Measurements from ENCODE around the gene ALDH2. TPM values are rescaled to one million over a fixed set of nuclear protein-coding genes. Genes with fewer than 3 reads are reported as not detected.
"Not testable (repeated sequence)": the region's sequence is repeated elsewhere in the genome, so short reads cannot be mapped to it uniquely, and the experiment has no call there.

ALDH2 gene
- polyA plus RNA-seq, 1 donor (not counting 4 experiments of a cell fraction or from before 2014, with no cell fraction given), result 33.8 TPM

DNA sequence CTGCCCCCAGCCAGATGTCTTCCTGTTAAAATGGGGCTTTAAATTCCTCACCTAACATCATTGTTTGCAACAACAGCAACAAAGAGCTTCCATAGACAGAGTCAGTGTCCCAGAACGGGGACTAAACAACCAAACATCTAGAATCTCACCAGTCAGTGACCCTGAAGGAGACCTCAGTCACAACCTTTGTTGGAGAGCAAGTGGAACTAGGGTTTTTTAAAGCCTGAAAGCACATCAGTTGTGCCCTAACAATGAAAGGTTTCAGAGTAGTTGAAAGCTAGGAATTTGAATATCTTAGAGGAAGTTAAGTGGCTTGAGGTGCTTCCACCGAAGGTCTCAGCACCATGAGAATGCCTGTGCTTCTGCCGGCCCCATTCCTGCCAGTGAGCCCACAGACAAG is 5.0 kb upstream of the ALDH2 start:
- Histone ChIP-seq H3K79me2 (ENCODE audit: control insufficient read depth, insufficient read depth, low read length) (no peaks in the 10 kb centered on the region), H3K9ac (ENCODE audit: control insufficient read depth, extremely low read depth, insufficient read depth, low read length) (no peak overlapping the region), H3K4me2 (ENCODE audit: control insufficient read depth, extremely low read depth, insufficient read depth, low read depth, low read length) (no peak overlapping the region), H3K36me3 (ENCODE audit: control insufficient read depth in 2 of 2, extremely low read depth in 1 of 2, insufficient read depth in 2 of 2, low read length in 2 of 2) (no peaks in the 10 kb centered on the region), H3K4me3 (ENCODE audit: control insufficient read depth in 2 of 3, extremely low read depth in 1 of 3, insufficient read depth in 2 of 3, low read depth in 1 of 3, low read length in 3 of 3) (no peak overlapping the region), H3K27me3 (ENCODE audit: control insufficient read depth, extremely low read depth, insufficient read depth, low read length) (no peaks in the 10 kb centered on the region), H3K9me3 (ENCODE audit: control insufficient read depth, low read depth, low read length) (no peaks in the 10 kb centered on the region), H3K27ac (ENCODE audit: control insufficient read depth, insufficient read depth, low read length) (no peak overlapping the region), H3K9me1 (ENCODE audit: control insufficient read depth, extremely low read depth, insufficient read depth, low read length) (peaks cover 2% of the 10 kb centered on the region), H4K20me1 (ENCODE audit: control insufficient read depth, extremely low read depth, insufficient read depth, low read length) (no peaks in the 10 kb centered on the region), H2AFZ (ENCODE audit: control insufficient read depth, low read length) (no peak overlapping the region), H3K4me1 (ENCODE audit: control insufficient read depth, extremely low read depth, insufficient read depth, low read length) (peaks cover 20% of the 10 kb centered on the region)
- FAIRE-seq, result no peak
- TF ChIP-seq EZH2 (IDR thresholded peaks at IDR 0.05; ENCODE audit: low read length), result no peak
- TF ChIP-seq, protein P1, sequence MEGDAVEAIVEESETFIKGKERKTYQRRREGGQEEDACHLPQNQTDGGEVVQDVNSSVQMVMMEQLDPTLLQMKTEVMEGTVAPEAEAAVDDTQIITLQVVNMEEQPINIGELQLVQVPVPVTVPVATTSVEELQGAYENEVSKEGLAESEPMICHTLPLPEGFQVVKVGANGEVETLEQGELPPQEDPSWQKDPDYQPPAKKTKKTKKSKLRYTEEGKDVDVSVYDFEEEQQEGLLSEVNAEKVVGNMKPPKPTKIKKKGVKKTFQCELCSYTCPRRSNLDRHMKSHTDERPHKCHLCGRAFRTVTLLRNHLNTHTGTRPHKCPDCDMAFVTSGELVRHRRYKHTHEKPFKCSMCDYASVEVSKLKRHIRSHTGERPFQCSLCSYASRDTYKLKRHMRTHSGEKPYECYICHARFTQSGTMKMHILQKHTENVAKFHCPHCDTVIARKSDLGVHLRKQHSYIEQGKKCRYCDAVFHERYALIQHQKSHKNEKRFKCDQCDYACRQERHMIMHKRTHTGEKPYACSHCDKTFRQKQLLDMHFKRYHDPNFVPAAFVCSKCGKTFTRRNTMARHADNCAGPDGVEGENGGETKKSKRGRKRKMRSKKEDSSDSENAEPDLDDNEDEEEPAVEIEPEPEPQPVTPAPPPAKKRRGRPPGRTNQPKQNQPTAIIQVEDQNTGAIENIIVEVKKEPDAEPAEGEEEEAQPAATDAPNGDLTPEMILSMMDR (optimal IDR thresholded peaks at IDR 0.05 in 1 of 3, IDR thresholded peaks at IDR 0.05 in 1 of 3, conservative IDR thresholded peaks at IDR 0.05 in 1 of 3; ENCODE audit: extremely low read depth in 1 of 3, insufficient read depth in 2 of 3, low read length in 3 of 3), result no peak
- DNase-seq (ENCODE audit: low read depth, low spot score), result no peak
- dilution Hi-C loops (cut with MboI; ENCODE audit: extremely low pct_ligation_motif_present, low sequenced_read_pairs), result no loop called here

DNA sequence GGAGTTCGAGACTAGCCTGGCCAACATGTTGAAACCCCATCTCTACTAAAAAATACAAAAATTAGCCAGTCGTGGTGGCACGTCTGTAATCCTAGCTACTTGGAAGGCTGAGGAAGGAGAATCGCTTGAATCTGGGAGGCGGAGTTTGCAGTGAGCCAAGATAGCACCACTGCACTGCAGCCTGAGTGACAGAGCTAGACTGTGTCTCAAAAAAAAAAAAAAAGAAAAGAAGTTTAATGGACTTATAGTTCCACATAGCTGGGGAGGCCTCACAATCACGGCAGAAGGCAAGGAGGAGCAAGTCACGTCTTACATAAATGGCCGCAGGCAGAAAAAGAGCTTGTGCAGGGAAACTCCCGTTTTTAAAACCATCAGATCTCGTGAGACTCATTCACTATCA is 3.2 kb upstream of the ALDH2 start:
- FAIRE-seq; H3K36me3 ChIP-seq (ENCODE audit: control insufficient read depth in 2 of 2, extremely low read depth in 1 of 2, insufficient read depth in 2 of 2, low read length in 2 of 2); H3K9me3 ChIP-seq (ENCODE audit: control insufficient read depth, low read depth, low read length); H3K9me1 ChIP-seq (ENCODE audit: control insufficient read depth, extremely low read depth, insufficient read depth, low read length); dilution Hi-C loops (cut with MboI; ENCODE audit: extremely low pct_ligation_motif_present, low sequenced_read_pairs); H3K79me2 ChIP-seq (ENCODE audit: control insufficient read depth, insufficient read depth, low read length); H3K27me3 ChIP-seq (ENCODE audit: control insufficient read depth, extremely low read depth, insufficient read depth, low read length); DNase-seq (ENCODE audit: low read depth, low spot score); H3K27ac ChIP-seq (ENCODE audit: control insufficient read depth, insufficient read depth, low read length); H2AFZ ChIP-seq (ENCODE audit: control insufficient read depth, low read length); H3K4me2 ChIP-seq (ENCODE audit: control insufficient read depth, extremely low read depth, insufficient read depth, low read depth, low read length); H3K9ac ChIP-seq (ENCODE audit: control insufficient read depth, extremely low read depth, insufficient read depth, low read length); H3K4me3 ChIP-seq (ENCODE audit: control insufficient read depth in 2 of 3, extremely low read depth in 1 of 3, insufficient read depth in 2 of 3, low read depth in 1 of 3, low read length in 3 of 3); H4K20me1 ChIP-seq (ENCODE audit: control insufficient read depth, extremely low read depth, insufficient read depth, low read length): not testable (repeated sequence)
- peaks cover 13% of the 10 kb centered on the region for H3K4me1 ChIP-seq (ENCODE audit: control insufficient read depth, extremely low read depth, insufficient read depth, low read length)

DNA sequence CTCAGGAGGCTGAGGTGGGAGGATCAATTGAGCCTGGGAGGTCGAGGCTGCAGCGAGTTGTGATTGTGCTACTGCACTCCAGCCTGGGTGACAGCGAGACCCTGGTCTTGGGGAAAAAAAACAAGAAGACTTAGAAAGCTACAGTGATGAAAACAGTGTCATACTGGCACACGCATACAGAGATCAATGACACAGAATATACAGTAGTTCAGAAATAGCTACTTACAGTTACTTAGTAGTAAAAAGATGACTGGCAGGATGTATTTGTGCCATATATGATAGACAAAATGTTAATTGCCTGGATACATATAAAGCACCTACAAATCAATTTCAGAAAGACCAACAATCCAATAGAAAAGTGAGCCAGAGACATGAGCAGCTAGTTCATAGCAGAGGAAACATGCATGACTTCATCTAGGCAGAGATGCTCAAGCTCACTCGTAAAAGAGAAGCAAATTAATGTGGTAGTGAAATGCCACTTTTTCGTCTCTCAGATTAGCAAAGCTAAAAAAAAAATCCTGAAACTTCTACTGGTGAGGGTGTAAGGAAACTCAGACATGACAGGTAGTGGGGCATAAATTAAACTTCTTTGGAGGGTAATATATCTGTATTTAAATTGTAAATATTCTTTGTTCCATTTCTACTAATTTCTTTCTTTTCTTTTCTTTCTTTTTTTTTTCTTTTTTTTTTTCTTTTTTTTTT is 2.5 kb upstream of the ALDH2 start:
- H3K9ac ChIP-seq (ENCODE audit: control insufficient read depth, extremely low read depth, insufficient read depth, low read length), result no peak overlapping the region
- no peaks in the 10 kb centered on the region for H3K9me3 ChIP-seq (ENCODE audit: control insufficient read depth, low read depth, low read length)
- no peaks in the 10 kb centered on the region for H3K36me3 ChIP-seq (ENCODE audit: control insufficient read depth in 2 of 2, extremely low read depth in 1 of 2, insufficient read depth in 2 of 2, low read length in 2 of 2)
- H2AFZ ChIP-seq (ENCODE audit: control insufficient read depth, low read length), result no peak overlapping the region
- no peak for TF ChIP-seq EZH2 (IDR thresholded peaks at IDR 0.05; ENCODE audit: low read length)
- TF ChIP-seq, protein P1 (optimal IDR thresholded peaks at IDR 0.05 in 1 of 3, IDR thresholded peaks at IDR 0.05 in 1 of 3, conservative IDR thresholded peaks at IDR 0.05 in 1 of 3; ENCODE audit: extremely low read depth in 1 of 3, insufficient read depth in 2 of 3, low read length in 3 of 3), result no peak
- H3K27ac ChIP-seq (ENCODE audit: control insufficient read depth, insufficient read depth, low read length), result no peak overlapping the region
- H3K9me1 ChIP-seq (ENCODE audit: control insufficient read depth, extremely low read depth, insufficient read depth, low read length), result no peaks in the 10 kb centered on the region
- no peaks in the 10 kb centered on the region for H3K79me2 ChIP-seq (ENCODE audit: control insufficient read depth, insufficient read depth, low read length)
- FAIRE-seq, result no peak
- H3K4me2 ChIP-seq (ENCODE audit: control insufficient read depth, extremely low read depth, insufficient read depth, low read depth, low read length), result no peak overlapping the region
- DNase-seq (ENCODE audit: low read depth, low spot score), result no peak
- dilution Hi-C loops (cut with MboI; ENCODE audit: extremely low pct_ligation_motif_present, low sequenced_read_pairs), result no loop called here
- H3K4me1 ChIP-seq (ENCODE audit: control insufficient read depth, extremely low read depth, insufficient read depth, low read length), result peaks cover 9% of the 10 kb centered on the region
- H3K4me3 ChIP-seq (ENCODE audit: control insufficient read depth in 2 of 3, extremely low read depth in 1 of 3, insufficient read depth in 2 of 3, low read depth in 1 of 3, low read length in 3 of 3), result no peak overlapping the region
- H3K27me3 ChIP-seq (ENCODE audit: control insufficient read depth, extremely low read depth, insufficient read depth, low read length), result no peaks in the 10 kb centered on the region
- H4K20me1 ChIP-seq (ENCODE audit: control insufficient read depth, extremely low read depth, insufficient read depth, low read length), result no peaks in the 10 kb centered on the region

All from keratinocyte (primary cell).